GM18867 (cell line): ENCODE measurements around the gene PCBP4.
"Not testable (repeated sequence)": the region's sequence is repeated elsewhere in the genome, so short reads cannot be mapped to it uniquely, and the experiment has no call there.

Source experiments
- ATAC-seq: cut with Tn5 transposase; IDR thresholded peaks from one replicate; pipeline ENCODE4 v1.9.1; 2021; ENCODE audit warnings: mild to moderate bottlenecking, moderate library complexity; ENCODE audit not compliant: unreplicated experiment

PCBP4 gene

GRCh38 chr3:51928981-51929380, 38.3 kb downstream of the PCBP4 start:
- ATAC-seq = not testable (repeated sequence)

- no peak for ATAC-seq
Measured at GRCh38 chr3:51928438-51928837, 38.8 kb downstream of the PCBP4 start.

GRCh38 chr3:51927061-51927977, 39.9 kb downstream of the PCBP4 start:
- no peak for ATAC-seq

- no peak for ATAC-seq
Measured at GRCh38 chr3:51921081-51921578, 46.1 kb downstream of the PCBP4 start.

GRCh38 chr3:51916418-51916817, 50.8 kb downstream of the PCBP4 start:
- ATAC-seq = no peak

- no peak for ATAC-seq
Measured at GRCh38 chr3:51908026-51908425, 59.2 kb downstream of the PCBP4 start.
